HG02571 (cell line): ENCODE results near the gene HAT1.
A peak's percentile ranks its signal among the peaks of the same experiment; 100 is the strongest.
"Not testable (repeated sequence)": the region's sequence is repeated elsewhere in the genome, so short reads cannot be mapped to it uniquely, and the experiment has no call there.

ENCODE experiments used
- ATAC-seq: cut with Tn5 transposase; IDR thresholded peaks from one replicate; pipeline ENCODE4 v1.9.1; 2021; ENCODE audit warnings: mild to moderate bottlenecking, moderate library complexity; ENCODE audit not compliant: unreplicated experiment

Gene HAT1

GRCh38 chr2:171922230-171923022 lies at the start of gene HAT1:
TSS of gene HAT1 (plus strand) at chr2:171922461. CDS start at chr2:171922501, 40 bp downstream.
- ATAC-seq, result peak; percentile 97

- no peak for ATAC-seq
These were observed 47.7 kb upstream of the HAT1 start for GRCh38 chr2:171874517-171874916.

GRCh38 chr2:171874963-171875362 lies 47.3 kb upstream of the HAT1 start:
- no peak for ATAC-seq

GRCh38 chr2:171878481-171878993 lies 43.7 kb upstream of the HAT1 start:
- no peak for ATAC-seq

GRCh38 chr2:171879865-171880264 lies 42.4 kb upstream of the HAT1 start:
- ATAC-seq, result no peak

GRCh38 chr2:171880774-171881173 lies 41.5 kb upstream of the HAT1 start:
- no peak for ATAC-seq

GRCh38 chr2:171882089-171882769 lies 40.0 kb upstream of the HAT1 start:
- peak; percentile 62 for ATAC-seq

GRCh38 chr2:171883275-171883893 lies 38.9 kb upstream of the HAT1 start:
- no peak for ATAC-seq

- ATAC-seq, result no peak
These were observed 32.9 kb upstream of the HAT1 start for GRCh38 chr2:171889333-171889732.

- no peak for ATAC-seq
These were observed 32.5 kb upstream of the HAT1 start for GRCh38 chr2:171889808-171890207.

GRCh38 chr2:171893196-171893823 lies 29.0 kb upstream of the HAT1 start:
- ATAC-seq, result no peak

GRCh38 chr2:171893824-171894611 lies 28.2 kb upstream of the HAT1 start, which contains the start of gene SLC25A12:
TSS of gene SLC25A12 (minus strand) at chr2:171894244. CDS start at chr2:171894214, 30 bp downstream.
- peak; percentile 96 for ATAC-seq

GRCh38 chr2:171894612-171894947 lies 27.7 kb upstream of the HAT1 start:
- no peak for ATAC-seq

GRCh38 chr2:171895786-171896185 lies 26.5 kb upstream of the HAT1 start:
- no peak for ATAC-seq

- not testable (repeated sequence) for ATAC-seq
These were observed 22.5 kb upstream of the HAT1 start for GRCh38 chr2:171899623-171900282.

- no peak for ATAC-seq
These were observed 19.3 kb upstream of the HAT1 start for GRCh38 chr2:171902840-171903420.

GRCh38 chr2:171908235-171908634 lies 14.0 kb upstream of the HAT1 start:
- ATAC-seq, result no peak

GRCh38 chr2:171909266-171909665 lies 13.0 kb upstream of the HAT1 start:
- no peak for ATAC-seq

GRCh38 chr2:171910494-171910893 lies 11.8 kb upstream of the HAT1 start:
- ATAC-seq, result no peak
